Psoas muscle (tissue), 8 donors: Measurements from ENCODE around the gene IL13. TPM values are rescaled to one million over a fixed set of nuclear protein-coding genes. Genes with fewer than 3 reads are reported as not detected.

Source experiments
- ATAC-seq, 4 donors: fragments of 200-7000 bp; cut with Tn5 transposase; one replicate each; pipeline ENCODE4 v1.9.1; 2020; ENCODE audit warnings: moderate library complexity in 3 of 4, mild to moderate bottlenecking in 2 of 4
- DNase-seq, 2 donors: peaks; one replicate each; pipeline ENCODE4 v3.0.0-alpha.2; 2020
- H3K27ac ChIP-seq: fragments of 200-600 bp; one replicate; pipeline ENCODE4 v1.8.0; 2022
- H3K27me3 ChIP-seq, 3 donors: fragments of 200-600 bp in 1 of 3; one replicate each; pipeline versions ENCODE4 v1.6.1 to v1.8.0; 2013 to 2022; ENCODE audit warnings: low read length in 2 of 3, mild to moderate bottlenecking in 2 of 3, moderate library complexity in 1 of 3; ENCODE audit not compliant: insufficient read depth in 3 of 3
- H3K36me3 ChIP-seq, 2 donors: fragments of 200-600 bp in 1 of 2; one replicate each; pipeline versions ENCODE4 v1.6.1 to v1.8.0; 2013 to 2022; ENCODE audit warnings: low read depth in 1 of 2, mild to moderate bottlenecking in 1 of 2, moderate library complexity in 1 of 2; ENCODE audit not compliant: insufficient read depth in 1 of 2
- H3K4me1 ChIP-seq: fragments of 200-600 bp; one replicate; pipeline ENCODE4 v1.8.0; 2022
- H3K4me3 ChIP-seq: fragments of 200-600 bp; one replicate; pipeline ENCODE4 v1.8.0; 2022; ENCODE audit warnings: mild to moderate bottlenecking
- H3K9me3 ChIP-seq: fragments of 200-600 bp; one replicate; pipeline ENCODE4 v1.8.0; 2022
- CTCF ChIP-seq: fragments of 200-600 bp; IDR thresholded peaks from one replicate; pipeline ENCODE4 v1.8.0; 2022; ENCODE audit warnings: antibody characterized with exemption
- WGBS, 3 donors: extraction: QIAGEN DNeasy Blood & Tissue Kit; methylation state at CpG; one replicate each; pipeline versions ENCODE4 v1.1.6 to v1.1.7; 2013; 5-methylcytosine and 5-hydroxymethylcytosine counted together
- intact Hi-C, 2 donors: fragments of 100-400 bp; cut with DNase I; formaldehyde crosslinking; loops; one replicate each; pipeline versions ENCODE4 v1.11.0 to v1.14.2; 2022
- polyA plus RNA-seq, 3 donors: library from polyadenylated mRNA; stranded (reverse); fragments of 200-250 nt; gene quantifications; one replicate each; pipeline ENCODE4 v1.2.3, GENCODE V29; 2013
- total RNA-seq, 4 donors: library from RNA; stranded (reverse); fragmentation: NEBNext Ultra II Directional in 2 of 4; extraction: Animal tissue kit (Norgen Biotek cat#: 25700) in 2 of 4; gene quantifications; one replicate each; pipeline versions ENCODE4 v1.2.1 to v1.2.4, GENCODE V29; 2021 to 2023
- donor health status: healthy with polysubstance abuse.
- donor health status: DM: no; HTN: no; CAD: no; lungs with moderate emphysema.
- donor health status: Bipolar disorder and iron deficiency.
- donor health status: healthy.
- donor health status: DM: yes; HTN: yes; CAD: no.
- donor health status: DM: no; HTN: no; CAD: no.
- donor health status: DM: no; HTN: no; CAD: no.
- donor health status: DM: yes; HTN: yes; CAD: no.

IL13 gene
- total and polyA plus RNA-seq, 7 donors = not detected

- intact Hi-C loops = no loop called here
- Histone ChIP-seq H3K4me1 (no peaks in the 10 kb centered on the region), H3K4me3 (no peak overlapping the region), H3K27me3 (peaks cover 0 to 4% (median 0%) of the 10 kb centered on the region in 3 donors), H3K27ac (no peak overlapping the region), H3K9me3 (no peaks in the 10 kb centered on the region), H3K36me3 (no peaks in the 10 kb centered on the region)
- ATAC-seq (no peak), DNase-seq (no peak)
- no peak for TF ChIP-seq CTCF
- WGBS, 3 donors = 76 to 85% (median 77%) methylated on average over 6 to 7 of the region's 7 CpGs
These were observed 11.5 kb downstream of the IL13 start for GRCh38 chr5:132669455-132669820.

GRCh38 chr5:132669966-132670882, 12.3 kb downstream of the IL13 start:
- intact Hi-C loops = no loop called here
- H3K9me3 ChIP-seq = no peaks in the 10 kb centered on the region
- 82 to 85% (median 82%) methylated on average over 16 of the region's 16 CpGs for WGBS, 3 donors
- H3K27me3 ChIP-seq = peaks cover 0 to 4% (median 0%) of the 10 kb centered on the region in 3 donors
- H3K27ac ChIP-seq = no peak overlapping the region
- H3K4me3 ChIP-seq = no peak overlapping the region
- DNase-seq (no peak), ATAC-seq (no peak)
- H3K4me1 ChIP-seq = no peaks in the 10 kb centered on the region
- no peak for TF ChIP-seq CTCF
- no peaks in the 10 kb centered on the region for H3K36me3 ChIP-seq

- no peaks in the 10 kb centered on the region for H3K4me1 ChIP-seq
- H3K4me3 ChIP-seq = no peak overlapping the region
- H3K27me3 ChIP-seq = peaks cover 0 to 4% (median 0%) of the 10 kb centered on the region in 3 donors
- H3K27ac ChIP-seq = no peak overlapping the region
- ATAC-seq (no peak), DNase-seq (no peak)
- intact Hi-C loops = no loop called here
- H3K36me3 ChIP-seq = no peaks in the 10 kb centered on the region
- WGBS, 3 donors = 96 to 98% (median 97%) methylated on average over 3 of the region's 3 CpGs
- H3K9me3 ChIP-seq = no peaks in the 10 kb centered on the region
- no peak for TF ChIP-seq CTCF
These were observed 13.0 kb downstream of the IL13 start for GRCh38 chr5:132671000-132671399.

GRCh38 chr5:132673488-132673887, 15.5 kb downstream of the IL13 start:
- WGBS, 3 donors = 88 to 96% (median 90%) methylated on average over 1 of the region's 1 CpG
- DNase-seq = no peak
- TF ChIP-seq CTCF = no peak
- no peak for ATAC-seq
- Histone ChIP-seq H3K4me3 (no peak overlapping the region), H3K36me3 (no peaks in the 10 kb centered on the region), H3K4me1 (no peaks in the 10 kb centered on the region), H3K27ac (no peak overlapping the region), H3K27me3 (peaks cover 0 to 1% (median 0%) of the 10 kb centered on the region in 3 donors), H3K9me3 (no peaks in the 10 kb centered on the region)
- intact Hi-C loops = no loop called here
